Stimulated activated CD4-positive, alpha-beta T cell treated with anti-CD3 and anti-CD28 coated beads, Interleukin-2, amount 100 ng/mL, for 48 hours (primary cell): ENCODE data around the gene CMTM5.
"Not testable (repeated sequence)": the region's sequence is repeated elsewhere in the genome, so short reads cannot be mapped to it uniquely, and the experiment has no call there.

ENCODE experiments used
- DNase-seq, 2 donors: peaks; one replicate each; pipeline ENCODE4 v3.0.0-alpha.2; 2020

The CMTM5 gene

DNA sequence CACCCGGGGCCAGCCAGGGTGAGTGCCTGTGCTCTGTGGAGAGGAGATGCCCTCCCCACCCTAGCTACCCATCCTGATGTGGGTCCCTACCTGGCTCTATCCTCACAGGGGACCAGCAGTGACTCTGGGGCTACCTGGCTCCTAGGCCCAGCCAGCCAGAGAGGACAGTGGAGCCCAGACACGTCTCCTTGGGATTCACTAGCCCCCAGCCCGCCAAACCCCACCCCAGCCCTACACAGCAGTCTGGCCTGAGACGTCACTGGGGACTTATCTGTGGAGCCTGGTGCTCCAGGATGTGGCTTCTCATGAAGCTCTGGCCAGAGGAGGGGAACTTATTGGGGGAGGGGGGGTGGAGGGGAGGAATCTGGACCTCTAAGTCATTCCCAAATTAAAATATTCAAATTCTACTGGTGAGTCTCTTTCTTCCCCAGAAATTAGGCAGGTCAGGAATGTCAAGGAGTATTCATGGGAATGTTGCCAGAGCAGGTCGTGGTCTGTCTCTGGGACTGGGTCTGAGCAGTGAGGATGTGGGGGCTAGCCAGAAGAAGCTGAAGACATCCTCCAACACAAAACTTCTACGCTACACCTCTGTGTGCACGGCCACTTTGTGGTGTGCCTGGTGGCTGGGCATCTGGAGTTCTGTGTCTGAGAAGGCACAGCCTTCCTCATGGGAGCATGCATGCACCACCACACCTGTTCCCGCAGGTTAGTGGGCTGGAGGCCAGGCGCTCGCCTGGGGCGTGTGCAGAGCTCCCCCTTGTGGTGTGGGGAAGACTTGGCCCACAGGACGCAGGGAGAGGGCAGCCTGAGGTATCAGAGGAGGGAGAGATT, 2.7 kb downstream of the CMTM5 start:
- peak; percentile 62 to 67 for DNase-seq

DNA sequence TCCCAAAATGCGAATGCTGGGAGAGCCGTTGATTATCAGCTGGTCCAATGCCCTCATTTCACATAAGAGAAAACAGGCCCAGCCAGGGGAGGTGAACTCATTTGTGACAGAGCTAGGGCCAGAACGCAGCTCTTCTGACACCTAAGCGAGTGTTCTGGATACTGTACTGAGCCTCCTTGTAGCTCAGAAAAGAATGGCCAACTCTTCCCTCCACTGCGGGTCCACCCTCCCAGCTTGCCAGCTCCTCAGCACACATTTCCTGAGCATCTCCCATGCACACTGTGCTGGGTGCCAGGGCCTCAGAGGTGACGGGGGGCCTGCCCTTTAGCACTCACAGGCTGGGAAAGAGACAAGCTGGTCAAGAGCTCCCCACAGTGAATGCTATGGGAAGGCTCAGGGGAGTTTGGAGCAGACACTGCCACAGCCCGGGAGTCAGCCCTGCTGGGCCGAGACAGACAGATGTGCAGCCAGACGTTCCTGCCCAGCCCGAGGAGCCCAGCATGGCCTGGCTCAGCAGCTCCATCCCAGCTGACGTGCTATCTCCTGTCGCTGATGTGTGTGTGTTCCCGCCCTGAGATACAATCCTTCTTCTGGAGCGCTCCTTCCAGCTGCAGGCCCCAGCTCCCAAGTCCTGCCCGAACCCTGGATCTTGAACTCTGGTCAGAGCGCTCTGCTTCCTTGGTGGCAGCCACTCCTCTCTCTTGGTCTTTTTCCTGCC, 3.5 kb downstream of the CMTM5 start:
- no peak for DNase-seq

DNA sequence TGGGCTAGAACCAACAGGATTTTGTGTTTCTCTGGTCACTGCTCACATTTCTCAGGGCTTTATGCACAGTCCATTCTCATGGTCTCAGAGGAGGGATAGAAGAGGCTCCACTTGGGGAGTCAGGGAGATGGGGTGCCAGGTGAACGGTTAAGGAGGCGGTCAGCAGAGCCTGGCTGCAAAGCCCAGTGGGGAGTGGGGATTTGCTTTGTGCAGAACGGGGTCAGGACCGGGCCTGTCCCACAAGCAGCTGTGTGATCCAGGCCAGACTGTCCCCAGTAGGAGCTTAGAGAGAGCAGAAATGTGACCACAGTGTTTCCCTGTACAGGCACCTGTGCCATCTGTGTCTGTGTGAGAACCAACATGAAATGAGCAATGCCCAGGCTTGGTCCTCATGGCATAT, 4.1 kb downstream of the CMTM5 start:
- DNase-seq, result no peak

DNA sequence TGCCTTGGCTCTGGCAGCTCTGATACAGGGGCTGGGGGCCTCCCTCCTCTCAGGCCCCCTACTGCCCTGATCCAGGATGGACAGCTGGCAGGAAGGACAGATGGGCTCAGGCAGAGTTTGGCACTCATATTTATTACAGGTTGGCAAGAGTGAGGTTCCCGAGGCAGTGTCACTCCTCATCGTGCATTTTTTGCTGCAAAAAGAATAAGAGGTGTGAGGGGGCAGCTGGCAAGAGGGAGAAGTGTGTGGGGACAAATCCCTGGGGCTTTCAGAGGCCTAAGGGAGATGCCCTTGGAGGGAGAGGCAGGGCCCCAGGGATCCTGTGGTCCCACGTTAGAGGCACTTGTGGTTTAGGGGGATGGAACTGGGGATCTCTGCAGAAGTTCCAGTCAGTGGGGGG, 5.0 kb downstream of the CMTM5 start:
- DNase-seq, result no peak

DNA sequence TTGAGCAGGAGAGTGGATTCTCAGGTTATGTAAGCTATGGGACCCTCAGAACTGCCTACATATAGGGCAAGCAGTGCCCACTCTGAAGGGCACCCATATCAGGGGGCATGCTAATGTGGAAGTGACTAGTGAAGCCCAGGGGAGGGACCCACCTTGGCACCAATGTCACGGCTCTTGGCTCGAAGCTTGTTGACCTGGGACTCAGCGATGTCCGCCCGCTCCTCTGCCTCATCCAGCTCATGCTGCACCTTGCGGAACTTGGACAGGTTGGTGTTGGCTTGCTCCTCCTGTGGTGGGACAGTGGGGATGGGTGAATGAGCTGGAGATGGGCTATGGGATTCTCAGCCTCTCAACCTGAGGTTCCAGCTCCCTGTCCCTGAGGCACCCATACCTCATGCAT, 5.4 kb downstream of the CMTM5 start:
- no peak for DNase-seq

DNA sequence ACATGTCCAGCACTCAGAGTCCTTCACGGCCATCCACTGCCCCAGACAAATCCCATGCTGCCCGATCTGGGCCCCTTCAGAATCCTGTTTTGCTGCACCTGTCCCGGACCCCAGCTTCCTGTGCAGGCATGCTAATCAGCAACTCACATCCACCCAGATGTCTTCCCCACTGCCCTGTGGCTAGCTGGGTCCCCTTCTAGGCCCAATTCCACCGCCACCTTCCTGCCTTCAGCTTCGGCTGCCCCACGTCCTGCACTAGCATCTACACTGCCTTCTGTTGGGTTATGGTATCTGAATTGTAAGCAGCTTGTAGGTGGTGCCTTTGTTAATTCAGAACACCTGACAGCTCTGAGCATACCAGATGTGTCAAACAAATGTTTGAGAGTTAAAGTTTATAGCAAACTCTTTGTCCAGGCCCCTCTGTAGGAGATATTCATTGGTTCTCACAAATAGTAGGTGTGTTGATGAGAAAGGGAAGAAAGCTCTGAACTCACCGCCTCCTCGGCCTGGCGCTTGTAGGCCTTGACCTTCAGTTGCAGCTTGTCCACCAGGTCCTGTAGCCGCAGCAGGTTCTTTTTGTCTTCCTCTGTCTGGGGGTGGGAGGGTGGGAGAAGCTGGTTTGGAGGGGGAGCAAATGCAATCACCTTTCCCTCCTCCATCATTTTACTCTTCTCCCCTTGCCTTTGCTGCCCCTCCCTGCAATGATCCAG, 6.0 kb downstream of the CMTM5 start:
- DNase-seq, result no peak

DNA sequence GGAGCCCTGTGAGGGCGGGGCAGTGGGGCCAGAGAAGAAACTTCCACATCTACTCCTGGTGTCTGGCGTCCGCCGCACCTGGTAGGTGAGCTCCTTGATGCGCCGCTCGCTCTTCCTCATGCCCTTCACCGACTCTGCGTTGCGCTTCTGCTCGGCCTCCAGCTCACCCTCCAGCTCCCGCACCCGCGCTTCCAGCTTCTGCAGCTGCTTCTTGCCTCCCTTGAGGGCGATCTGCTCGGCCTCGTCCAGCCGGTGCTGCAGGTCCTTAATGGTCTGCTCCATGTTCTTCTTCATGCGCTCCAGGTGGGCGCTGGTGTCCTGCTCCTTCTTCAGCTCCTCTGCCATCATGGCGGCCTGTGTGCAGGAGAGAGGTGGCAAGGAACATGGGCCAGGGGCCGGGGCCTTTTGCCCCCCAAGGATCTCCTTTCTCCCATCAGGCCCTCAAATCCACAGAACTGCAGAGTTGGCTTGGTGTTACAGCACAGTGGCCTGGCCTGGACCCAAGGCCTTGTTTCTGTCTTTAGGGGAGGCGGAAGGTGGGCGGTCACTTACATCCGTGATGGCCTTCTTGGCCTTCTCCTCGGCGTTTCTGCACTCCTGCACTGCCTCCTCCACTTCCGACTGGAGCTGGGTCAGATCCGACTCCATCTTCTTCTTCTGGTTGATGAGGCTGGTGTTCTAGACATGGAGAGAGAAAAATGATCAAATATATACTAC, 7.7 kb downstream of the CMTM5 start:
- DNase-seq, result no peak

DNA sequence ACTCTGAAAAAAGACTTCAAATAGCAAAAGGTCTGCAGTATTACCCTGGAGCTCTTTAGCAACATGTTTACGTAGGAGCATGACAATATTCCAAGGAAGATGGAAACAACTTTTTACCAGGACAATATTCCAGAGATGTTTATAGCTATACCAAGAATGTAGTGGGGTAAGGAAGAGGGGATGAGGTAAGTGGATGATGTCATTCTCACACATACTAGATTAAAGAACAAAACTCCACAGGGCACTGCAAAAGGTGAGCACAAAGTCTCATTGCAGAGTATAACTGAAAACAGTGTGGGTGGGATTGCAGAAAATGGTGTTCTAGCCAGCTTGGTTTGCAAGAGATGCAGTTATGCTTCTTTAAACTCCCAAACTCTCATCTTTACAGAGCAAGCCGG, 8.4 kb downstream of the CMTM5 start:
- no peak for DNase-seq

DNA sequence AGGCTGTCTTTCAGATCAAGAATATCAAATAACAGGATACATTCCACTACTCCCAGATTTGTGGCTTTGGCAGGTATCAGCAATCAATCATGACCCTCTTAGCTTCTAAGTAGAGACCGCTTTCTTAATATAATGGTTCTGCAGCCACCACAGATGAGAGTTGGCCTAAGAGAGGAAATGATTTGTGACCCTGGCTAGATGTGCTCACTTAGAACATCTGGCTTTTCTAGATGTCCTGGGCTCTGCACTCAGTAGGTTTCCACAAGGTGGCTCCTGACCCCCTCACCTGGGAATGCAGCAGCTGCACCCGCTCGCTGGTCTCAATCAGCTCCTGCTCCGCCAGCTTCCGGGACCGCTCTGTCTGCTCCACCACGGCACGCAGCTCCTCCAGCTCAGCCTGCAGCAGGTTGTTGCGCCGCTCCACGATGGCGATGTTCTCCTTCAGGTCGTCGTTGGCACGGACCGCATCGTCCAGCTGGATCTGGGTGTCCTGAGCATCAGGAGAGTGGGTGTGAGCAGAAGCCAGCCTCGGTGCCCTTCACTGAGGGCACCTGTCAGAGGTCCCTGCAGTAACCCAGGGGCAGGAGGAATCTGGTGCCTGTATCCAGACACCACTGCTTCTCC, 8.9 kb downstream of the CMTM5 start:
- DNase-seq, result no peak

DNA sequence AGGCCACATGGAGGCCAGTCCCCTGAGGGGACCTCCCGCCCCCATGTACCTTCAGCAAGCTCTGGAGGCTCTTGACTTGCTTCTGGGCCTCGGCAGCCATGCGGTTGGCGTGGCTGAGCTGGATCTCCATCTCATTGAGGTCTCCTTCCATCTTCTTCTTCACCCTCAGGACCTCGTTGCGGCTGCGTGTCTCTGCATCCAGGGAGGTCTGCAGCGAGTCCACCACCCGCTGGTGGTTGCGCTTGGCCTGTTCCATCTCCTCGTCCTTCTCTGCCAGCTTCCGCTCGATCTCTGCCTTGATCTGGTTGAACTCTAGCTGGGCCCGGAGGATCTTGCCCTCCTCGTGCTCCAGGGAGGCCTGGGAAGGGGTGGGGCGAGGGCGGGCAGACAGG, 9.4 kb downstream of the CMTM5 start:
- not testable (repeated sequence) for DNase-seq

DNA sequence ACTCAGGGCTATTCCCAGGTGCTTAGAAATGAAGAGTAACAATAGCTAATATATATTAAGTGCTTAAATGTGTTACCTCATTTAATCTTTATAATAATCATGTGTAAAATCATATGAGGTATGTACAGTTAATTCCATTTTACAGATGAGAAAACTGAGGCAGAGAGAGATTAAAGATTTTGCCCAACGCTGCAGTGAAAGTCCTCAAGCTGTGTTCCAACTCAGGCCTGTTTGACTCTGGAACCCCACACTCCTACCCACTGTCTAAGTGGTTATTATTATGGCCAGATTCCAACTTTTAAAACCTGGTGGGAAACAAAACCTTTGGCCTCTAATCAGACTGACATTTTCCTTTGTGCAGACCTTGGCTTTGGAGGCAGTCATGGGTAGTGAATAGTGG, 10.2 kb downstream of the CMTM5 start:
- DNase-seq, result no peak

DNA sequence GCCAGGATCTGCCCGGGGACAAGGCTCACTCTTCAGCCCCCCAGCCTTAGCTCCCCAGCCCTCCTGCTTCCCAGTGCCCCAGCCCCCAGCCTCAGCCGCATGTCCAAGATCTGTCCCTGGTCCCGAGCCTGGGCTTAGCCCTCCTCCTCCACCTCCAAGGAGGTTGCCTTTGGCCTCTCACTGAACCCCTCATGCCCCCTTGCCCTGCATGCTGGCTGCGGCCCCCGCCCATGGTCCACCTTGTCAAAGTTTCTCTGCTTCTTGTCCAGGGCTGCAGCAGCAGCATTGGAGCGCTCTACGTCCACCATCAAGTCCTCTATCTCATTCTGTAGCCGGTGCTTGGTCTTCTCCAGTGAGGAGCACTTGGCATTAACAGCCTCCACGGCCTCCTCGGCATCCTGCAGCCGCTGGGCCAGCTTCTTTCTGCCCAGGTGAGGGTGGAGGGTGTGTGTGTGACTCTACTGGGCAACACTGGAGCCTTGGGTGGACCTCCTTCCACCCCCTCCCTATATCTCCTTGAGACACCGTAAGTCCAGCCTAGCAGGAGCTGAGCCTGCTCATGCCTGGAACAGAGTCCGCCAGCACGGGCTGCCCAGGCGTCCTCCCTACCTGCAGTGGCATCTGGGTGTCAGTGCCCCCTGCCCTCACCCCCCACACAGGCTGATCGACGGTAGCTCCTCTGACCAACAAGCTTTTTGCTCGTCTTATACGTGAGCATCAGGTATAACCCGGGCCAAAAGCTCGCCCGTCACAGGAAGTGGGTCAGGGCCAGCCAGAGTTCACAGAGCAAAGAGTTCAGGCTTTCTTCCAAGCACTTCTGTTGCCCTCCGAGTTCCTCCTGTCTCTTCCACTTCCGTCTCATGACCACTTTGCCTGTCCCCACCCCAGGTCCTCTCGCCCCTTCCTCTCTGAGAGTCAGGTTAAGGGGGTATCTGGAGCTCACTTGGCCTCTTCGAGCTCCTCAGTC, 11.4 kb downstream of the CMTM5 start:
- DNase-seq, result no peak

DNA sequence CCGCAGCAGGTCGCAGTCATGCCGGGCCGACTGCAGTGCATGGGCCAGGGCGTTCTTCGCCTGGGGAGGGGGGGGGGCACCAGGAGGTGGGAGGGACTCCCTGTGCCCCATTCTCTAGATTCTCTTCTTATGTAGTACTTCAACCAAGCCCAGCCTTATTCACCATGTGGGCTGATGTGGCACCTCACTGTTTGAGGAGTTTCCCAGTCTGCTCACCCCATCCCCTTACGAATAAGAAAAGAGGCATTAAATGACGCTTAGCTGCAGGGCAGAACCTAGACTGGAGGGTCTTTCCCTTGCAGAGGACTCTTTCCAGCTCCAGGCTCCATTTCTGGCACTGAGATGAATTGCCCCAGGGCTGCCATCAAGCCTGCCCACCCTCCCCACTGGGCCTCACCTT, 12.2 kb downstream of the CMTM5 start:
- no peak for DNase-seq

DNA sequence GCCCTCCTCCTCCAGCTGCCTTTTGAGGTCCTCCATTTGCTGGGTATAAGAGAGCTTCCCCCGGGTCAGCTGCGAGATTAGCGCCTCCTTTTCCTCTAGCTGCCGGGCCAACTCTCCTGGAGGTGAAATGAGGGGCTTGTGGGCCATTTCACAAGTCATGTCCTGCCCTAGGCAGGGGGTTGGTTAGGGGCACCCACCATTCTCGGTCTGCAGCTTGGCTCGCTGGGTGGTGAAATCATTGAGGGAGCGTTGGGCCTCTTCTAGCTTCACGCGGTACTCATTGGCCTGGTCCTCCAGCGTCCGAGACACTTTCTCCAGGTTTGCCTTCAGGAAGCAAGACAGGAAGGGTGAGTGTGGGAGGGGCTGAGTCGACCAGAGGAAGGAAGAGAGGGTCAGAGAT, 12.6 kb downstream of the CMTM5 start:
- DNase-seq, result no peak

DNA sequence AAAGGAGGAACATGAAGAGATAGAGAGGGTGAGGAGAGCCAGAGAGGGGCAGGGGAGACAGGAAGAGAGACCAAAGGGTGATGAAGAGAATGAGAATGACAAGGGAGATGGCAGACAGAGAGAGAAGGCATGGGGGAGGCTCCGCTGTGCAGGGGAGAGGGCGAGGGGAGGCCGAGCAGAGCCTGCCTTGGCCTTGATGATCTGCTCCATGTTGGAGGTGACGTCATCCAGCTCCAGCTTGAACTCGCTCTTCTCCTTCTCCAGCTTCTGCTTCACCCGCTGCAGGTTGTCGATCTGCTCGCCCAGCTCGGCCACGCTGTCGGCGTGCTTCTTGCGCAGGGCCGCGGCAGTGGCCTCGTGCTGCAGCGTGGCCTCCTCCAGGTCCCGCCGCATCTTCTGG, 13.0 kb downstream of the CMTM5 start:
- not testable (repeated sequence) for DNase-seq

DNA sequence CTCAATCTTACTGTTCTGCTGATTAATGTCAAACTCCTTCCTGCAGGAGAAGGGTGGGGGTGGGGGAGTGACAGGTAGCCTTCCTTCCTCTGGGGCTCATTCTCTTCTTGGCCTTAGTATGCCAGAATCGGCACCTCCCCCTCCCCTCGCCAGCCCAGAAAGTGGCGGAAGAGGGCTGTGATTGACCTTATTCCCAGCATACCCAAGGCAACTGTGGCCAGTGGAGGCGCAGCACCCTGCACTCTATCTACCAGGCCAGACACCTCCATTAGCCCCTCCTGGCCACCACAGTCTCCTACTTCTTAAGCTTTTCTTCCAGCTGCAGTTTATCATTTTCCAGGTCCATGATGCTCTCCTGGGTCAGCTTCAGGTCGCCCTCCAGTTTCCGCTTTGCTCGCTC, 15.8 kb downstream of the CMTM5 start:
- DNase-seq, result no peak

DNA sequence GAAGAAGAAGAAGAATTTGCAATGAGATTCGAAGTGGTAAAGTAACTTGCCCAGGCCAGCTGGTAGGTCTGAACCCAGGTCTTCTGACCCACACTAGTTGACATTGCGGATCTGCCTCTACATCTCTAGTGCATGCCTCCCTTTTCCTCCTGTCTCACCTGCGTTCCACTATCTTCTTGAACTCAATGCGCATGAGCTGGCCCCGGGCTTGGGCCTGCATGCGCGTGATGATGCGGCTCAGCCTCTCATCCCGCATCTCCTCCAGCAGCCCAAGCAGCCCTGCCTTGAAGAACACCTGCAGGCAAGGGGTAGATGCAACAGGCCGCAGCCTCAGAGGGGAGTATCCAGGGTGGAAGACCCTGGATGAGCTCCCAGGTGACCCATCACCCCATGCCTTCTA, 19.3 kb downstream of the CMTM5 start:
- DNase-seq, result no peak

DNA sequence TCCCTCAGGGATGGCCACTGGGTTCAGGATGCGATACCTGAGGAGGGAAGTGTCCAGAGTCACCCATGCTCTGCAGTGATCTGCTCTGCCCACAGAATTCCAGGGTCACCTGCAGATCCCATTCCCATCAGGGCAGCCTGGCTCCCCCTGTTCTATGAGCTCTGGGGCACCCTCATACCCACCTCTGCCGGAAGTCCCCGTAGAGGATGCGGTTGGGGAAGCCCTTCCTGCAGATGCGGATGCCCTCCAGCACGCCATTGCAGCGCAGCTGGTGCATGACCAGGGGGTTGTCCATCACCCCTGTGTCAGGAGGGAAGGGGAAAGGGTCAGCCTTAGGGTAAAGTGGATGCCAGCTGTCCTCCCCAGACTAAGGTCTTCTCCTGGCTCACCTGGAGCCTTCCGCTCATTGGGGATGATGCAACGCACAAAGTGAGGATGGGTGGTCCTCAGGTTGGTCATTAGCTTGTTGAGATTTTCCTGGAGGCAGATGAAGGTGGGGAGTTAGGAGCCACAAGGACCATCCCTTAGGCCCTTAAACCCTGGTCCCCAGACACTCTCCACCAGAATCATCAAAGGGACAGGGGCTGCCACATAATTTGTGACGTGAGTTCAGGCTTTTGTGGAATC, 20.0 kb downstream of the CMTM5 start:
- no peak for DNase-seq

DNA sequence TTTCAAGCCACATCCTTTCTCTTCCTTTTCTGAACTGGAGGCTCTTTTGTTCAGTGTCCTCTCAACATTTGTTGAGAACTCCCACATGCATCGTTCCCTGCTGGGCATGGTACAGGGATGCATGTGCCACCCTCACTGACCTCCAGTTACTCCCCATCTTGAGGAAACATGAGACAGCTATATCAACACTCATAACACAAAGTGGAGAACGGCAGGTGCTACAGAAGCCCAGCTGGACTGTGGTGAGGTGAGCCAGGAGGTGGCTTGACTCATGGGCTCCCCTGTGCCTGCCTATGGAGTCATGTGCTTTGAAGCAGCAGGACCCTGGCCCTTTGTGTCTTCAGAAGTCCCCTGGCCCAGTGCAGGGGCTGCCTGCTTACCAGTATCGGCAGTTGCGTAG, 21.5 kb downstream of the CMTM5 start:
- no peak for DNase-seq

DNA sequence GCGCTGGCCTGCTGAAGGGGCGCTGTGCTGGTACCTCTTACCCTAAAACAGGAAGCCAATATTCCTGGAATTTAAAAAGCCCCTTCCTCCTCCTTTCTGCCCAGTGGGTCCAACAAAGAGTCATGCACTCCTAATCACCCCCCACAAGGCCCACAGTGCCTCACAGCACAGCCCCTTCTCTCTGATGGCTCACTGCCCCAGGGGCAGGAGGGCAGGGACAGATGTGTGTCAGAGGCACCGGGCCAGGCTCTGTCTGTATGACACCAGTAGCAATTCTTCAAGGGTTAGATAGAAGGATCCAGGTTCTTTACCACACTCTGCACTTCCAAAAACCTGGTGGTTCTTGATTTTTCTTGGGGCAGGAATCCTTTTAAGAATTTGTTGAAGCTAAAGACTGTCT, 22.3 kb downstream of the CMTM5 start:
- no peak for DNase-seq

DNA sequence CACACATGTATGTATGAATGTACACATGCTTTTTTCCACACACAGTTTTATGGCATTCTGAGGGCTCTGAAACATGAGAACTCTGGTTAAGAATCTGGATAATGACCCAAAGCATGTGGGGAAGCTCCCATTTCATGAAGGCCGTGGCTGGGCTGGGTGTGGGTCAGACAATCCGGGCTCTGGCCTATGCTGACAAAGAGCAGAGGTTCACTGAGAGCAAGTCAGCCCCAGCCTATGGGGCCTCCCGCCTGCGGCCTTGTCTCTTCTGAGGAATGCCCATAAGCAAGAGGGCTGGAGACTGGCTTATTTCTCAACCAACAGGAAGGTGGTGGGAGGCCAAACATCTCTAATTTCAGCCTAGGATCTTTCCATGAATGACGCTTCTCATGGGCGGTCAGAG, 22.7 kb downstream of the CMTM5 start:
- DNase-seq, result no peak
